PC-3 (cell line): ENCODE results near the gene HOXD10. TPM values are rescaled to one million over a fixed set of nuclear protein-coding genes. Genes with fewer than 3 reads are reported as not detected.

Source experiments
- ATAC-seq: fragments of 200-7000 bp; cut with Tn5 transposase; 2 replicates; pipeline ENCODE4 v1.9.1; 2020; ENCODE audit warnings: mild to moderate bottlenecking, moderate library complexity
- BruUV-seq: library from RNA; stranded (reverse); fragments of 400-500 nt; replicated peaks from 2 replicates; lab custom pipeline; 2021; lab: Mats Ljungman, UMichigan
- CTCF ChIA-PET: fragments of 300-600 bp; sonication (Branson Sonifier 250); formaldehyde crosslinking; loops from one replicate; lab custom pipeline; 2022; ENCODE audit warnings: antibody characterized with exemption; lab: Charles Lee
- POLR2A ChIA-PET: fragments of 300-600 bp; sonication (Branson Sonifier 250); formaldehyde crosslinking; loops from one replicate; lab custom pipeline; 2022; ENCODE audit warnings: antibody characterized with exemption; ENCODE audit not compliant: unreplicated experiment; lab: Charles Lee
- DNase-seq: peaks from one replicate; pipeline ENCODE4 v3.0.0-alpha.2; 2015
- H2AFZ ChIP-seq: fragments of 300-600 bp; sonication (generic); 2 replicates; pipeline ENCODE4 v1.6.0; 2016; ENCODE audit warnings: antibody characterized with exemption, low read length
- H3F3A ChIP-seq: fragments of 300-600 bp; sonication (generic); one replicate; pipeline ENCODE4 v1.6.0; 2017; ENCODE audit warnings: antibody characterized with exemption, low read length, control low read depth, mild to moderate bottlenecking; ENCODE audit not compliant: unreplicated experiment
- H3K27ac ChIP-seq: fragments of 300-600 bp; sonication (generic); 2 replicates; pipeline ENCODE4 v1.5.1; 2016; ENCODE audit warnings: mild to moderate bottlenecking, low read length
- H3K27me3 ChIP-seq: fragments of 300-600 bp; sonication (generic); 2 replicates; pipeline ENCODE4 v1.6.1; 2016; ENCODE audit warnings: low read length, mixed read lengths
- H3K36me3 ChIP-seq: fragments of 300-600 bp; sonication (generic); 2 replicates; pipeline ENCODE4 v1.6.1; 2016; ENCODE audit warnings: low read depth, mixed run types, low read length, mixed read lengths
- H3K4me1 ChIP-seq: fragments of 300-600 bp; sonication (generic); 2 replicates; pipeline ENCODE4 v1.5.1; 2016; ENCODE audit warnings: low read length; ENCODE audit not compliant: insufficient read depth
- H3K4me2 ChIP-seq: fragments of 300-600 bp; sonication (generic); 2 replicates; pipeline ENCODE4 v1.6.0; 2016; ENCODE audit warnings: low read length
- H3K4me3 ChIP-seq: fragments of 300-600 bp; sonication (generic); 2 replicates; pipeline ENCODE4 v1.5.1; 2016; ENCODE audit warnings: mild to moderate bottlenecking, low read length, mixed read lengths
- H3K79me2 ChIP-seq: fragments of 300-600 bp; sonication (generic); 2 replicates; pipeline ENCODE4 v1.6.1; 2017; ENCODE audit warnings: low read length, mixed read lengths
- H3K9ac ChIP-seq: fragments of 300-600 bp; sonication (generic); 2 replicates; pipeline ENCODE4 v1.6.0; 2016; ENCODE audit warnings: mild to moderate bottlenecking, low read length
- H3K9me2 ChIP-seq: fragments of 300-600 bp; sonication (generic); replicated peaks from 2 replicates; pipeline ENCODE4 v1.6.1; 2016; ENCODE audit warnings: mixed run types, low read length, mixed read lengths
- H3K9me3 ChIP-seq: fragments of 300-600 bp; sonication (generic); 2 replicates; pipeline ENCODE4 v1.6.1; 2016; ENCODE audit warnings: low read length, mixed read lengths
- H4K20me1 ChIP-seq: fragments of 300-600 bp; sonication (generic); 2 replicates; pipeline ENCODE4 v1.6.1; 2016; ENCODE audit warnings: low read length, mixed read lengths
- CTCF ChIP-seq: fragments of 300-600 bp; sonication (generic); conservative IDR thresholded peaks from 2 replicates; pipeline ENCODE4 v1.5.1; 2017; ENCODE audit warnings: antibody characterized with exemption, low read depth, mild to moderate bottlenecking, low read length
- EZH2 ChIP-seq: fragments of 300-600 bp; sonication (generic); IDR thresholded peaks from one replicate; pipeline ENCODE4 v1.6.1; 2017; ENCODE audit warnings: antibody characterized with exemption, mild to moderate bottlenecking, low read length; ENCODE audit not compliant: unreplicated experiment
- EZH2phosphoT487 ChIP-seq: fragments of 300-600 bp; sonication (generic); IDR thresholded peaks from 2 replicates; pipeline ENCODE4 v1.6.1; 2018; ENCODE audit warnings: mild to moderate bottlenecking, antibody characterized with exemption, low read length, borderline replicate concordance
- intact Hi-C: fragments of 100-400 bp; cut with micrococcal nuclease; formaldehyde crosslinking; loops from 2 replicates; pipeline ENCODE4 v1.9.0; 2023
- total RNA-seq: library from RNA; depleted of rRNA; stranded (reverse); fragments of >200 nt; gene quantifications from 2 replicates; pipeline ENCODE4 v1.2.3, GENCODE V29; 2014

Gene HOXD10
- total RNA-seq, 1 experiment from 2014 or later: not detected

- TF ChIP-seq CTCF: no peak
- TF ChIP-seq EZH2phosphoT487: no peak
- no peak for TF ChIP-seq EZH2
- Histone ChIP-seq H3K9ac (no peak overlapping the region), H3K27ac (no peak overlapping the region), H3K79me2 (peaks cover 6% of the 10 kb centered on the region; the same call in 1 of the 2 replicates), H3F3A (peaks cover 4% of the 10 kb centered on the region), H3K4me3 (no peak overlapping the region), H3K9me3 (no peaks in the 10 kb centered on the region), H3K4me1 (peaks cover 20% of the 10 kb centered on the region), H3K36me3 (no peaks in the 10 kb centered on the region), H3K9me2 (no peaks in the 10 kb centered on the region), H3K4me2 (no peak overlapping the region), H3K27me3 (no peaks in the 10 kb centered on the region), H2AFZ (no peak overlapping the region), H4K20me1 (no peaks in the 10 kb centered on the region)
- BruUV-seq: no TSS peak
- ATAC-seq (no peak), DNase-seq (no peak)
- POLR2A ChIA-PET: interaction anchor here (0.6 kb wide), 1 partner anchor 478 kb away, joined by 4 read pairs; no protein-coding TSS in a partner anchor
- intact Hi-C loops: no loop called here
- CTCF ChIA-PET: interaction anchor here (0.6 to 2.1 kb wide), 5 partner anchors 323 to 929 kb away, joined by 3 to 18 read pairs (median 5); no protein-coding TSS in a partner anchor
Observed at GRCh38 chr2:176132205-176133171, 15.9 kb downstream of the HOXD10 start.

DNA sequence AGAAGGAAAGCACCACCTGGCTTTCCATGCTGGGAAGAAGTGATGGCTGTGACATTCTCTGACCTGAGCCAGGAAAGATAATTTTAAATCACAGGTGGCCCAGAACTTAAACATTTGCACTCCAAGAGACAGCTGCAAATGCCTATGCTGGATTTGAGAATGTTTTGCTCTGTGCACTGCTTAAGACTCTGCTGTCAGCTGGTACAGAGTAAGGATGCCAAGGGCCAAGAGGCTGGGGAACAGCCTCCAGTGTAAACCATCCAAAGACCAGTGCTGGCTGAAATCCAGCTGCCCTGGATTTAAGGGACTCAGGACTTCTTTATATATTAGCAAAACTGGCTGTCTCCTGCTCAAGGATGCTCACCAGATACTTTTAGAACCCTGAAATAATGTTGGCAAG, 16.8 kb downstream of the HOXD10 start:
- Histone ChIP-seq H3K27ac (no peak overlapping the region), H3K27me3 (no peaks in the 10 kb centered on the region), H3K79me2 (peaks cover 15% of the 10 kb centered on the region), H3K9me2 (no peaks in the 10 kb centered on the region), H3K9ac (no peak overlapping the region), H3K4me3 (no peak overlapping the region), H3K36me3 (no peaks in the 10 kb centered on the region), H3F3A (peaks cover 4% of the 10 kb centered on the region), H3K9me3 (no peaks in the 10 kb centered on the region), H2AFZ (no peak overlapping the region), H4K20me1 (no peaks in the 10 kb centered on the region), H3K4me2 (no peak overlapping the region), H3K4me1 (peaks cover 27% of the 10 kb centered on the region)
- no peak for TF ChIP-seq EZH2phosphoT487
- no peak for TF ChIP-seq CTCF
- DNase-seq (no peak), ATAC-seq (no peak)
- BruUV-seq: no TSS peak
- ChIA-PET POLR2A (no interaction called here), CTCF (no interaction called here)
- intact Hi-C loops: no loop called here

DNA sequence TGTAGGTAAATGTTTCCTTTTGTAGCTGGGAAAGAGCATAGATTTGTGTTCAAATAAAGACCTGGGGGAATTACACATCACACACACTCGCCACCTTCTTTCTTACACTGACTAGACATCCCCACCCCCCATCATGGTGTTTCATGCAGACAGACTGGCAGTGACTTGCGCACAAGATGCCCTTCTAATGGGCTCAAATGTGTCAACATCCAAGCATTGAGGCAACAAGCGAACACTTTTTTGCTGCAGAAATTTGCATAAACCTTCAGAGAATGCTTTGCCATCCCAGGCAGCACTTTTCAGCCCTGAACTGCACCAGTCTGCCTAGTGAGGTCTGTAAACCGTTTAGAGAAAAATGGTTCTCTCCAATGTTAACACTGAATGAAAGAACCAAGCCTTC, 17.5 kb downstream of the HOXD10 start:
- BruUV-seq: no TSS peak
- Histone ChIP-seq H3K4me1 (peaks cover 27% of the 10 kb centered on the region), H3K9ac (no peak overlapping the region), H3K9me3 (no peaks in the 10 kb centered on the region), H3K4me3 (no peak overlapping the region), H3K27me3 (no peaks in the 10 kb centered on the region), H3F3A (peaks cover 4% of the 10 kb centered on the region), H3K36me3 (no peaks in the 10 kb centered on the region), H3K79me2 (peaks cover 21% of the 10 kb centered on the region), H4K20me1 (no peaks in the 10 kb centered on the region), H3K9me2 (no peaks in the 10 kb centered on the region), H3K27ac (no peak overlapping the region), H3K4me2 (no peak overlapping the region), H2AFZ (no peak overlapping the region)
- DNase-seq (no peak), ATAC-seq (no peak)
- POLR2A ChIA-PET: no interaction called here
- CTCF ChIA-PET: no interaction called here
- intact Hi-C loops: no loop called here
- TF ChIP-seq CTCF (no peak), EZH2 (no peak)
